GM18870 (cell line): ENCODE results near the gene SHISA6.

Source experiments
- ATAC-seq: cut with Tn5 transposase; IDR thresholded peaks from one replicate; pipeline ENCODE4 v1.9.1; 2021; ENCODE audit warnings: moderate library complexity; ENCODE audit not compliant: unreplicated experiment

The SHISA6 gene

GRCh38 chr17:11564589-11565380, 323.8 kb downstream of the SHISA6 start:
- no peak for ATAC-seq

GRCh38 chr17:11565591-11565990, 324.6 kb downstream of the SHISA6 start:
- ATAC-seq, result no peak

- ATAC-seq, result no peak
Measured at GRCh38 chr17:11578998-11579397, 338.0 kb downstream of the SHISA6 start.

GRCh38 chr17:11580677-11581076, 339.7 kb downstream of the SHISA6 start:
- ATAC-seq, result no peak

- no peak for ATAC-seq
Measured at GRCh38 chr17:11582217-11582616, 341.2 kb downstream of the SHISA6 start.

- no peak for ATAC-seq
Measured at GRCh38 chr17:11583306-11583992, 342.4 kb downstream of the SHISA6 start.

- no peak for ATAC-seq
Measured at GRCh38 chr17:11589716-11590115, 348.7 kb downstream of the SHISA6 start.

- ATAC-seq, result no peak
Measured at GRCh38 chr17:11598274-11599221, 357.5 kb downstream of the SHISA6 start, which contains the start of gene DNAH9. Gene DNAH9 (plus strand): TSS chr17:11598470. CDS start chr17:11598499, 29 bp downstream.

- ATAC-seq, result no peak
Measured at GRCh38 chr17:11601661-11602060, 360.6 kb downstream of the SHISA6 start.

GRCh38 chr17:11608396-11608795, 367.4 kb downstream of the SHISA6 start:
- no peak for ATAC-seq

- no peak for ATAC-seq
Measured at GRCh38 chr17:11610999-11611566, 370.1 kb downstream of the SHISA6 start.

GRCh38 chr17:11612956-11613355, 371.9 kb downstream of the SHISA6 start:
- no peak for ATAC-seq
